Stimulated activated CD8-positive, alpha-beta memory T cell treated with anti-CD3 and anti-CD28 coated beads, Interleukin-7, amount 100 ng/mL, for 1 hour (primary cell): Measurements from ENCODE around the gene SLC2A1.

Source experiments
- DNase-seq, 2 donors: peaks; one replicate each; pipeline ENCODE4 v3.0.0-alpha.2; 2020; ENCODE audit warnings: low read depth in 2 of 2

SLC2A1 gene

DNA sequence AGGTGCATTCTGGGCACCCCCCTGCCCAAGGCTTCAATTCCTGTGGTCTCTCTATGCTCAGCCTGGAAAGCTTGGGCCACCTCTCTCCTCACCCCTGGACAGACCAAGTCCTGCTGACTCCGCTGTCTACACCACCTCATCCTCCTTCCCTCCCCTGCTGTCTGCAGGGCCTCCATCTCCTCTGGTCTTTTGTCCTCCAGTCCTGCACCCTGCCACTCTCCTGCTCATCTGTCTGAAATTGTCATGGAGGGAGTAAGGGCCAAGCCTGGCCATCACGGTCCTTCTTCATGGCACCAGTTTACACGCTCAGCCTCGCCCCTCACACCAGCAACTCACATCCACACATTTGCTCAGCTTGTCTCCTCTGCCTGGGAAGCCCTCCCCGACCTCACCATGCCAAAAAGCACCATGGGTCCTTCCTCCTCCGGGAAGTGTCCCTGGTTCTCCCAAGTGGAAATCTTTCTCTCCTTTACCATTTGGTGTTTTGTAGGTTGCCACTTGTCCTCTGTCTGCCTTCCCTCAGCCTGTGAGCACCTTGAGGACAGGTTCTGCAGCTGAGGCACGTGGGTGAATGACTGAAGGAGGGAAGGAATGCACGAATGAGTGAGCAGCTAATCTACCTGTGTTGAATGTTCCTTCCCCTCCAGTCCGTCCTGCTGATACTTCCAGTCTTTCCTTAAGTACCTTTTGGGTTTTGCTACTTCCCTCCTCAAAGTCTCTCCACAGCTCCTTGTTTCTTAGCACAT, 2.1 kb upstream of the SLC2A1 start:
- no peak for DNase-seq

- no peak for DNase-seq
Measured at GRCh38 chr1:42960122-42960390, 1.4 kb upstream of the SLC2A1 start.

- no peak for DNase-seq
Measured at GRCh38 chr1:42957880-42958487, 684 bp downstream of the SLC2A1 start.

GRCh38 chr1:42957229-42957879, 1.3 kb downstream of the SLC2A1 start:
- DNase-seq = no peak

DNA sequence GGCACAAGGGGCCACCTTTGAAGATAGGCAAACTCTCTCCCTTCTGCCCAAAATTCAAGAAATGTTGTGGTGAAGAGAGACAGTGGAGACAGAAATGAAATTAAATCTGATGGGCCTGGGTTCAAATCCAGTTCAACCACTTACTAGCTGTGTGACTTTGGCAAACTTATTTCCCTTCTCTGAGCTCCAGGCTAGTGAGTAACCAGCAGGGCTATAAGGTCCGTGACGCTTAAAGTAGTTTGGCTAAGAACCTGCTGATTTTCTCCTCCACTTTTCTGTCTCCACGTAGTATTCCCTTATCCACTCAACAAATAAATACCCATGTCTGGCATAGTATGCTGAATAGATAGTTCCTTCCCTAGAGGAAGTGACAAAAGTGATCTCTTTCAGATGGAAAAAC, 1.9 kb downstream of the SLC2A1 start:
- DNase-seq = no peak

DNA sequence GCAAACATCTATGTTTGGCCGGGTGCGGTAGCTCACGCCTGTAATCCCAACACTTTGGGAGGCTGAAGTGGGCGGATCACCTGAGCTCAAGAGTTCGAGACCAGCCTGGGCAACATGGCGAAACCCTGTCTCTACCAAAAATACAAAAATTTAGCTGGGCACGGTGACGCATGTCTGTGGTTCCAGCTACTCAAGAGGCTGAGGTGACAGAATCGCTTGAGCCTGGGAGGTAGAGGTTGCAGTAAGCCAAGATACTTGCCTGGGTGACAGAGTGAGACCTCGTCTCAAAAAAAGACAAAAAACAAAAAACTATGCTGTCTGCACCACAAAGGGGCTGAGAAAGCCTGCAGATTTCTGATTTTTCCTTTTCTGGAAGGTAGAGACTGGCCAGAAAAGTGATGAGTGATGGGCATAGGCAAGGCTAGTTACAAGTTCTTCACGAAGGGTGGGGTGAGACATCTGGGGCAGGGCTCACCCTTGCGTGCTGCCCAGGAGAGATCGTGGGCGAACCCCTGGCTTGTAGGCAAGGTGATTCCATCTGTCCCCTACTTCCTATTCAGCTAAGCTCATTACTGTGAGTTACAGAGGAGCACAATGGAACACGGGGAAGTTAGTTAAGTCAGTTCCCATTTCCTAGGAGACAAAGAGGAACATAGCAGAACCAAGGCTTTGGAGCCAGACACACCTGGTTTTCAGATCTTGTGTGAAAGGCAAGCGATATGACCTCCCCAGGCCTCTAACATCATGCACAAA, 3.2 kb downstream of the SLC2A1 start:
- DNase-seq = no peak

- DNase-seq = no peak
Measured at GRCh38 chr1:42953182-42954180, 5.2 kb downstream of the SLC2A1 start.

GRCh38 chr1:42952303-42953001, 6.2 kb downstream of the SLC2A1 start:
- no peak for DNase-seq

GRCh38 chr1:42951588-42951987, 7.1 kb downstream of the SLC2A1 start:
- no peak for DNase-seq

DNA sequence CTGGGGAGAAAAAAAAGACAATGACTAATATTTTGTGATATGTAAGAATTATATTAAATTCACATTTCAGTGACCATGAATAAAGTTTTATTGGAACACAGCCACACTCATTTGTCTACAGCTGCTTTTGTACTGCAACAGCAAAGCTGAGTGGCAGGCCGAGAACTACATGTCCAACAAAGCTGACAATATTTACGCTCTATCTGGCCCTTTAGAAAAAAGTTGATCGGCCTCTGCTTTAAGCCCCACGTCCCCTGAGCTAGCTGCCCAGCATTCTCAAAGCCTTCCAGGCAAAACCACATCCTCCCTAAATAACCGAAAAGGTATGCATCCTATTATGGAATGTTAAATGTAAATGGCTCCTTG, 8.6 kb downstream of the SLC2A1 start:
- no peak for DNase-seq

- no peak for DNase-seq
Measured at GRCh38 chr1:42949312-42950115, 9.2 kb downstream of the SLC2A1 start.

- no peak for DNase-seq
Measured at GRCh38 chr1:42947965-42948732, 10.5 kb downstream of the SLC2A1 start.

GRCh38 chr1:42947117-42947516, 11.6 kb downstream of the SLC2A1 start:
- DNase-seq = no peak

DNA sequence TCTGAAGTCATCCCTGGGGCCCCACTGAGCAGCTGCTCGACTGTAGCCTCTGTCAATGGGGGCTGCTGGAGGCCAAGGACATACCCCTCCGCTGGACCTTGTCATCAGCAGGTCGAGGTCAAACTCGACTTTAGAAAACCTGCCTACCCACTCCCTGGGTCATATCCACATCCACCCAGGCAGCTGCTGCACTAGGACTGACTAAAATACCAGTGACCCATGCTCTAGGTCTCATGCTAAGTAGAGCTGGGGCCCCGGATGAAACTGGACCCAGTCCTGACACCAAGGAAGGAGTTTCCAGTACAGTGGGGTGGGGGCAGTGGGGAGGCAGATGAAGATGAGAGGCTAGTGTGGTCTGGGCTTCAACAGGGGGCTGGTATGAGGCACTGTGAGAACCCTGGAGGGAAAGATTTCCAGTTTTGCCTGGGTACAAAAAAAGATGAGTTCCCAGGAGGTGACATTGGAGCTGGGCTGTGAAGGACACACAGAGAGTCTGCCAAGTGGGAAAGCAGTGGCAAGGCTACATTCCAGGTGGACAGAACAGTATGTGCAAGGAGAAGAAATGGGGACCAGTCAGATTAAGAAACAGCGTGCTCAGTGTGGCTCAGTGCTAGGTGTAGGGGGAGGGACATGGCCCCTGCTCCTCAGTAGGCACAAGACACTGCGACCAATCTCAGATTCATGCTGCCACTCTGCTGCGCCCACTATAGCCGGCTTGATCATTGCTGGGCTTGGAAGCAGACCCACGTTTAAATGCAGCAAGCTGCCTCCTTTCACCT, 12.4 kb downstream of the SLC2A1 start:
- no peak for DNase-seq

DNA sequence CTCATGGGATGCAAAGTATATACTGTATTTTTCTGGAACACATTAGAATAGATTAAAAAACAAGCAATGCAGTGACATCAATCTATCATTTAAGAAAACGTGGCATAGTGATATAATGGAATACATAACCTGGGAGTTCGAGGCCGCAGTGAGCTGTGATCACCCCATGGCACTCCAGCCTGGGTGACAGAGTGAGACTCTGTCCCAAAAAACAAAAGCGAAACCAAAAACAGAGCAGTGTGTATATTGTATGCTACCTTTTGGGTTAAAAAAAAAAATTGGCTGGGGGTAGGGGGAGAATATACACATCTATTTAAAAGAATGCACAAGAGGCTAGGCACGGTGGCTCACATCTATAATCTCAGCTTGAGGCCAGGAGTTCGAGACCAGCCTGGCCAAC, 13.5 kb downstream of the SLC2A1 start:
- no peak for DNase-seq

GRCh38 chr1:42944246-42944928, 14.3 kb downstream of the SLC2A1 start:
- DNase-seq = no peak

GRCh38 chr1:42943728-42944127, 14.9 kb downstream of the SLC2A1 start:
- no peak for DNase-seq

DNA sequence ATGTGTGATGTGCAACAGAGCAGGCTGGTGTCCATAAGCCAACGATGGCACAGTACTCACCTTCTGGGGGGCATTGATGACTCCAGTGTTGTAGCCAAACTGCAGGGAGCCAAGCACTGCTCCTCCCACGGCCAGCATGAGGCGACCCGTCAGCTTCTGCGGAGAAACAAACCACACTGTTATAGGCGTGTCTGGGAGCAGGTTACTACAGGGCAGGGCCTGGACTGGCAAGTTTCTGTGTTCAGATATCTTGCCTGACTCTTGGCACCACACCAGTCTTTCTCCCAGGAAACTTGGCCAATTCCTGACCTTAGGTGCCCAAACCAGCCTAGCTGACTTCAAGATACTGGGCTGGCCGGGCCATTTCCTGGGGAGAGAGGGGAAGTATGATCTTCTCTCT, 15.5 kb downstream of the SLC2A1 start:
- DNase-seq = no peak
